Measurements from ENCODE around the gene LYZL4. TPM values are rescaled to one million over a fixed set of nuclear protein-coding genes. Genes with fewer than 3 reads are reported as not detected.

LYZL4 gene
- total and polyA plus RNA-seq, 12 donors, result not detected

DNA sequence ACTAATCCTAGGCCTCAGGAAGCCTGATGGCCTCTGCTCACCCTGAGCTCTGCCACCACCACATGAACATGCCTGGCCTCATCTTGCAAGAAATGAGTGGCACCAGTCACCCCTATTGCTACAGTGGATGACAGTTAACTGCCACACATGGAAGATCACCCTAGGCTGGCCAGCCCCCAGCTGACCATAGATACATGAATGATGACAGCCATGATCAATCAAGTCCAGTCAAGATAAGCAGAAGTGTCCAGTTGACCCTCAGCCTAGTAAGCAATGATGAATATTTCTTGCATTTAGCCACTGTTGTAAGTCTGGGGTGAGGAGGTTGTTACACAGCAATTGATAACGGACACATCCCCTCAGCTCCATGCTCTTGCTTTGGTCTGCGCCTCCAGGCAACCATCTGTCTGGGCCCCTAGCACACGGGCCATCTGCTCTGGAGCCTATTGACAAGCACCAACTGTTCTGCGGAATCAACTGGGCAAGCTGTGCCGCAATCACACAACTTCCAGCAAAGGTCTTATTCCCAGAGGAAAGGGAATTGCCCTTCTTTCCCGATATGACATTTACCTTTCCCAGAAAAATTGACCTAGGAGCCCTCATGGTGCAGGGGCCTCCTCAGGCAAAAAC is 2.2 kb upstream of the LYZL4 start:
- H3K27me3 ChIP-seq, result peaks cover 0 to 9% (median 3%) of the 10 kb centered on the region in 7 donors
- no peaks in the 10 kb centered on the region for H3K9me3 ChIP-seq
- H3K4me3 ChIP-seq, result no peak overlapping the region
- H3K4me1 ChIP-seq, result no peaks in the 10 kb centered on the region
- TF ChIP-seq, protein P1, sequence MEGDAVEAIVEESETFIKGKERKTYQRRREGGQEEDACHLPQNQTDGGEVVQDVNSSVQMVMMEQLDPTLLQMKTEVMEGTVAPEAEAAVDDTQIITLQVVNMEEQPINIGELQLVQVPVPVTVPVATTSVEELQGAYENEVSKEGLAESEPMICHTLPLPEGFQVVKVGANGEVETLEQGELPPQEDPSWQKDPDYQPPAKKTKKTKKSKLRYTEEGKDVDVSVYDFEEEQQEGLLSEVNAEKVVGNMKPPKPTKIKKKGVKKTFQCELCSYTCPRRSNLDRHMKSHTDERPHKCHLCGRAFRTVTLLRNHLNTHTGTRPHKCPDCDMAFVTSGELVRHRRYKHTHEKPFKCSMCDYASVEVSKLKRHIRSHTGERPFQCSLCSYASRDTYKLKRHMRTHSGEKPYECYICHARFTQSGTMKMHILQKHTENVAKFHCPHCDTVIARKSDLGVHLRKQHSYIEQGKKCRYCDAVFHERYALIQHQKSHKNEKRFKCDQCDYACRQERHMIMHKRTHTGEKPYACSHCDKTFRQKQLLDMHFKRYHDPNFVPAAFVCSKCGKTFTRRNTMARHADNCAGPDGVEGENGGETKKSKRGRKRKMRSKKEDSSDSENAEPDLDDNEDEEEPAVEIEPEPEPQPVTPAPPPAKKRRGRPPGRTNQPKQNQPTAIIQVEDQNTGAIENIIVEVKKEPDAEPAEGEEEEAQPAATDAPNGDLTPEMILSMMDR (IDR thresholded peaks at IDR 0.05), result no peak
- intact Hi-C loops (cut with DNase I), result no loop called here
- ATAC-seq (no peak), DNase-seq (no peak)
- H3K27ac ChIP-seq, result no peak overlapping the region
- no peaks in the 10 kb centered on the region for H3K36me3 ChIP-seq
- WGBS, 2 donors, result 93 to 95% methylated on average over 6 of the region's 6 CpGs

DNA sequence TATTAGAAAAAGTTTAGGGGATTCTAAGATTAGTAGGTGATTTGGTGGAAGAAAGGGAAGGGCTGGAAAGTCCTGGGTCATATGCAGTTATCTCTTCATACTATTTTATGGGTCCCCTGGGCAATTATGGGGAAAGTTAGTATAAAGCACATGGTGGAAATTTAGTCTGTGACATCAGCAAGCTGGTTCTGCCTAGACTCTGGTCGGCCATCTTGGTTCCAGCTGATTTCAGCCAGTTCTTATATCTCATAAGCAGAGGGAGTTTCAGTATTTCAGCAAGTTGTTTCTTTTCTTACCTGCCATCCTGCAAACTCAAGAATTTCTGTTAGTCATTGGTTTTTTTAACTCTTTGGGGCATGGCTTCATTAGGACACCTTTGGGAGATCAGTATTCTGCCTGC is 1.0 kb upstream of the LYZL4 start:
- 78 to 86% methylated on average over 1 of the region's 1 CpG for WGBS, 2 donors
- ATAC-seq (no peak), DNase-seq (no peak)
- H3K4me3 ChIP-seq, result no peak overlapping the region
- no peak overlapping the region for H3K27ac ChIP-seq
- intact Hi-C loops (cut with DNase I), result no loop called here
- H3K4me1 ChIP-seq, result no peaks in the 10 kb centered on the region
- H3K36me3 ChIP-seq, result no peaks in the 10 kb centered on the region
- TF ChIP-seq, protein P1 (IDR thresholded peaks at IDR 0.05), result no peak
- peaks cover 0 to 9% (median 3%) of the 10 kb centered on the region in 7 donors for H3K27me3 ChIP-seq
- no peaks in the 10 kb centered on the region for H3K9me3 ChIP-seq

DNA sequence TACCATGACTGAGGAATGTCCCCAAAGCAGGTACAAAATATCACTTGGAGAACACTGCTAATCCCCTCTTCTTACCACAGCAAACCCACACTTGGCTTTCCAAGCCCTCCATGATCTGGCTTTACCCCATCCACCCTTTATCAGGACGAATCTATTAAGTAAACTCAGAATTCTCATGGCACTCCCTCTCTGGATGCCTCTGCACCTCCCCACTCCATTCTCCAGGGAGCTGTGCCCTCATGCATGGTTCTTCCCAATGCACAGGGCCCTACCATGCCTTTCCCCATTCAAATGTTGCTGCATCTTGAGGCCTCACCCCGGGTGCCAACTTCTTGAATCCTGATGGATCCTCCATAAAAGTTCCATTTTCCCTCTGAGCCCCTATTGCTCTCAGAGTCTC is 2.3 kb downstream of the LYZL4 start:
- DNase-seq (no peak), ATAC-seq (no peak)
- no peaks in the 10 kb centered on the region for H3K9me3 ChIP-seq
- H3K4me1 ChIP-seq, result no peaks in the 10 kb centered on the region
- H3K27me3 ChIP-seq, result no peaks in the 10 kb centered on the region
- TF ChIP-seq, protein P1 (IDR thresholded peaks at IDR 0.05), result no peak
- 73 to 74% methylated on average over 2 of the region's 2 CpGs for WGBS, 2 donors
- intact Hi-C loops (cut with DNase I), result no loop called here
- H3K27ac ChIP-seq, result no peak overlapping the region
- no peak overlapping the region for H3K4me3 ChIP-seq
- H3K36me3 ChIP-seq, result no peaks in the 10 kb centered on the region

DNA sequence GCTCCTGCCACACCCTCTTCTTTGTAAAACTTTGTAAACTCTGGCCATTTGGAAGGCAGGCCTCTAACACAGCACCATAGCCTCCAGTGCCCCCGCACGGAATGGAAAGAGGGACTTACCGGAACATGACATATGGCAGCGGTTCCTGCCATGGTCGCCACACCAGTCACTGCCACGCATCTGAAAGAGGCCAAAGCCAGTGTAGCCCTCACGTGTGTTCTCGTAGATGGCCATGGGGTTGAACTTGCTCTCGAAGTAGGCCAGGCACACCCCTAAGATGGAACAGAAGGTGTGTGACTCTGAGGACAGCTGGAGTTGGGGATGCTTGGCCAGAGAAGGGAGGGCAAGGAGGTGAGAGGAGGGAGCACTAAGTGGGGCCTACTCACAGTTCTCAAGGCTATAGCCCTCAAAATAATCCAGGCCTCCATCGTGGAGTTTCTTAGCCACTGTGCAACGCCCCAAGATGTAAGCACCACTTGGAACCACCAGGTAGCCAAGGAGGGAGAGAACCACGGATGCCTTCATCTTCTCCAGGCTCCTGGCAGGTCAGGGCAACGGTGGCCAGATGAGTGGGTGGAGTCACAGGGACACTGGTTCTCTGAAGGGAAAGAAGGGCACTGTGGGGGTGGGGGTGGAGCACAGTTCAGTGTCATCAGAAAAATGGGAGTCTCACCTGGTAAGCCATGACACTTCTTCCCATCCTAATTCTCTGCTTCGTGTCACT is 3.5 kb downstream of the LYZL4 start:
- no peaks in the 10 kb centered on the region for H3K36me3 ChIP-seq
- intact Hi-C loops (cut with DNase I), result no loop called here
- DNase-seq (no peak), ATAC-seq (no peak)
- H3K27me3 ChIP-seq, result no peaks in the 10 kb centered on the region
- no peaks in the 10 kb centered on the region for H3K4me1 ChIP-seq
- no peak overlapping the region for H3K27ac ChIP-seq
- H3K4me3 ChIP-seq, result no peak overlapping the region
- TF ChIP-seq, protein P1 (IDR thresholded peaks at IDR 0.05), result no peak
- H3K9me3 ChIP-seq, result peaks cover 0 to 2% (median 0%) of the 10 kb centered on the region in 11 donors
- WGBS, 2 donors, result 88 to 93% methylated on average over 14 of the region's 14 CpGs
